ENCODE results near the gene C3. TPM values are rescaled to one million over a fixed set of nuclear protein-coding genes. Genes with fewer than 3 reads are reported as not detected.
"Not testable (repeated sequence)": the region's sequence is repeated elsewhere in the genome, so short reads cannot be mapped to it uniquely, and the experiment has no call there.

C3 gene
- total RNA-seq, 1 donor from 2014 or later, result 8.2 TPM

GRCh38 chr19:6750062-6750461 lies 29.6 kb upstream of the C3 start:
- DNase-seq (ENCODE audit: extremely low spot score, unreplicated experiment), result no peak
- Mint-ChIP-seq H3K36me3 (peaks cover 23% of the 10 kb centered on the region), H3K4me3 (peak overlapping the region; percentile 27), H3K4me1 (ENCODE audit: unreplicated experiment) (peaks cover 9% of the 10 kb centered on the region), H3K27ac (no peak overlapping the region), H3K27me3 (no peaks in the 10 kb centered on the region), H3K9me3 (no peaks in the 10 kb centered on the region)
- TF ChIP-seq CTCF (conservative IDR thresholded peaks at IDR 0.05), result no peak

GRCh38 chr19:6748543-6748942 lies 28.1 kb upstream of the C3 start:
- Mint-ChIP-seq H3K4me1 (ENCODE audit: unreplicated experiment) (peaks cover 19% of the 10 kb centered on the region), H3K36me3 (peaks cover 32% of the 10 kb centered on the region)
- not testable (repeated sequence) for H3K27ac Mint-ChIP-seq; DNase-seq (ENCODE audit: extremely low spot score, unreplicated experiment); H3K4me3 Mint-ChIP-seq; H3K27me3 Mint-ChIP-seq; H3K9me3 Mint-ChIP-seq

- Mint-ChIP-seq H3K4me3 (no peak overlapping the region), H3K27me3 (no peaks in the 10 kb centered on the region), H3K27ac (no peak overlapping the region), H3K36me3 (peaks cover 29% of the 10 kb centered on the region), H3K9me3 (no peaks in the 10 kb centered on the region), H3K4me1 (ENCODE audit: unreplicated experiment) (peaks cover 28% of the 10 kb centered on the region)
- TF ChIP-seq CTCF (conservative IDR thresholded peaks at IDR 0.05), result no peak
- no peak for DNase-seq (ENCODE audit: extremely low spot score, unreplicated experiment)
Observed at GRCh38 chr19:6745965-6746364, 25.5 kb upstream of the C3 start.

GRCh38 chr19:6744381-6745301 lies 24.2 kb upstream of the C3 start:
- Mint-ChIP-seq H3K9me3 (no peaks in the 10 kb centered on the region), H3K4me1 (ENCODE audit: unreplicated experiment) (peaks cover 31% of the 10 kb centered on the region), H3K36me3 (peaks cover 26% of the 10 kb centered on the region), H3K4me3 (peak overlapping the region; percentile 80), H3K27me3 (no peaks in the 10 kb centered on the region), H3K27ac (peak overlapping the region; percentile 71)
- DNase-seq (ENCODE audit: extremely low spot score, unreplicated experiment), result no peak
- no peak for TF ChIP-seq CTCF (conservative IDR thresholded peaks at IDR 0.05)

- Mint-ChIP-seq H3K27ac (peak overlapping the region; percentile 71), H3K9me3 (no peaks in the 10 kb centered on the region), H3K36me3 (peaks cover 20% of the 10 kb centered on the region), H3K27me3 (no peaks in the 10 kb centered on the region), H3K4me3 (peak overlapping the region; percentile 80), H3K4me1 (ENCODE audit: unreplicated experiment) (peaks cover 31% of the 10 kb centered on the region)
- no peak for DNase-seq (ENCODE audit: extremely low spot score, unreplicated experiment)
- TF ChIP-seq CTCF (conservative IDR thresholded peaks at IDR 0.05), result no peak
Observed at GRCh38 chr19:6743714-6744380, 23.4 kb upstream of the C3 start.

- H3K4me1 Mint-ChIP-seq (ENCODE audit: unreplicated experiment), result peaks cover 37% of the 10 kb centered on the region
- H3K4me3 Mint-ChIP-seq, result peak overlapping the region; percentile 41
- peaks cover 18% of the 10 kb centered on the region for H3K36me3 Mint-ChIP-seq
- no peak for DNase-seq (ENCODE audit: extremely low spot score, unreplicated experiment)
- H3K27ac Mint-ChIP-seq, result no peak overlapping the region
- no peaks in the 10 kb centered on the region for H3K9me3 Mint-ChIP-seq
- no peaks in the 10 kb centered on the region for H3K27me3 Mint-ChIP-seq
- TF ChIP-seq CTCF (conservative IDR thresholded peaks at IDR 0.05), result no peak
Observed at GRCh38 chr19:6743066-6743465, 22.6 kb upstream of the C3 start.

Data from type B pancreatic cell (in vitro differentiated cells).